Measurements from ENCODE around the gene PMFBP1.

PMFBP1 gene, protein sequence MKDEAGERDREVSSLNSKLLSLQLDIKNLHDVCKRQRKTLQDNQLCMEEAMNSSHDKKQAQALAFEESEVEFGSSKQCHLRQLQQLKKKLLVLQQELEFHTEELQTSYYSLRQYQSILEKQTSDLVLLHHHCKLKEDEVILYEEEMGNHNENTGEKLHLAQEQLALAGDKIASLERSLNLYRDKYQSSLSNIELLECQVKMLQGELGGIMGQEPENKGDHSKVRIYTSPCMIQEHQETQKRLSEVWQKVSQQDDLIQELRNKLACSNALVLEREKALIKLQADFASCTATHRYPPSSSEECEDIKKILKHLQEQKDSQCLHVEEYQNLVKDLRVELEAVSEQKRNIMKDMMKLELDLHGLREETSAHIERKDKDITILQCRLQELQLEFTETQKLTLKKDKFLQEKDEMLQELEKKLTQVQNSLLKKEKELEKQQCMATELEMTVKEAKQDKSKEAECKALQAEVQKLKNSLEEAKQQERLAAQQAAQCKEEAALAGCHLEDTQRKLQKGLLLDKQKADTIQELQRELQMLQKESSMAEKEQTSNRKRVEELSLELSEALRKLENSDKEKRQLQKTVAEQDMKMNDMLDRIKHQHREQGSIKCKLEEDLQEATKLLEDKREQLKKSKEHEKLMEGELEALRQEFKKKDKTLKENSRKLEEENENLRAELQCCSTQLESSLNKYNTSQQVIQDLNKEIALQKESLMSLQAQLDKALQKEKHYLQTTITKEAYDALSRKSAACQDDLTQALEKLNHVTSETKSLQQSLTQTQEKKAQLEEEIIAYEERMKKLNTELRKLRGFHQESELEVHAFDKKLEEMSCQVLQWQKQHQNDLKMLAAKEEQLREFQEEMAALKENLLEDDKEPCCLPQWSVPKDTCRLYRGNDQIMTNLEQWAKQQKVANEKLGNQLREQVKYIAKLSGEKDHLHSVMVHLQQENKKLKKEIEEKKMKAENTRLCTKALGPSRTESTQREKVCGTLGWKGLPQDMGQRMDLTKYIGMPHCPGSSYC

DNA sequence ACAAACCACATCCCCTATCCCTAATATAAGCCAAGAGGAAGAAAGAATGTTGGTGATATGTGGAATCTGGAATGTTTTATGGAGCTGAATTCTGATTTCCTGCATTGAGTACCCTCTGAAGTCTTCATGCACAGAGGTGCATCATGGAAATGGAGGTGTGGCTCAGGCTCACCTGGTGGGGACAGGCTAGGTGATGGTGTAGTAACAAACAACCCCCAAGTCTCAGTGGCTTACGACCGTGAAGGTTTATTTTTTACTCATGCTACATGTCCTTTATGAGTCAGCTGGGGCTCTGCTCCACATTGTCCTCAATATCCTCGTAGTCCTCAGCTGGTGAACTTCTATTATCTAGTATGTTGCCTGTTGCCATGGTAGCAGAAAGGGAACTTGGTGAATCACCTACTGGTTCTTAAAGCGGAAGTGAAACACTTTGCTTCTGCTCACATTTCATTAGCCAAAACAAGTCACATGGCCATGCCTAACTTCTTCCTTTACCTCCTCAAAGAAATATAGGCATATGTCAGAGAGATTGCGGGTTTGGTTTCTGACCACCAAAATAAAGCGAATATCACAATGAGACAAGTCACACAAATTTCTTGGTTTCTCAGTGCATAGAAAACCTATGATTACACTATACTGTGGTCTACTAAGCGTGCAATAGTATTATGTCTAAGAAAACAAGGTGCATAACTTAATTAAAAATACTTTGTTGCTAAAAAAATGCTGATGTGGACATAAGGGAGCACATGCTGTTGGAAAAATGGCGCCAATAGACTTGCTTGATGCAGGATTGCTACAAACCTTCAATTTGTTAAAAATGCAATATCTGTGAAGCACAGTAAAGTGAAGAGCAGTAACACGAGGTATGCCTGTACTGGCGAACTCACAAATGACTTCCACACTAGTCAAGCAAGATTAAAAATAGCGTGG lies at the start of gene PMFBP1:
Gene PMFBP1 (minus strand): TSS at position 51 of the 930 bp plus-strand sequence. CDS start 947 bp downstream, outside the sequence.
- DNase-seq (ENCODE audit: low read depth, low spot score) = peak; percentile 77

DNA sequence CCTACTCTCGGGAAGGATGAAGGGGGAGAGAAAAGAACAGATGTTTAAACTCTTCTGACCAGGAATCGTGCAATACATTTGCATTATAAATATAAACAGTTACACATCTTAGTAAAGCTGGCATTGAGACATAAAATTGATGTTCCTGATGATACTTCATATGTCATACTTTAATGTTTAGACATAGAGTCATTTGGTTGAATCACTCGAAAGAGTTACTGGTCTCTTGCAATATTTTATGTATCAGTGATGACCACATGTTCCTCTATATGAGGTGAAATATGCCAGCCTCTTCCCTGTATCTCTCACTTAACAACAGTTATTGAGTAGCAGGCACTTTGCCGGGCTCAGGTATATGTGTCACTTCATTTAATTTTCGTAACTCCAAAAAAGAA lies 49.7 kb upstream of the PMFBP1 start:
- DNase-seq (ENCODE audit: low read depth, low spot score) = no peak

DNA sequence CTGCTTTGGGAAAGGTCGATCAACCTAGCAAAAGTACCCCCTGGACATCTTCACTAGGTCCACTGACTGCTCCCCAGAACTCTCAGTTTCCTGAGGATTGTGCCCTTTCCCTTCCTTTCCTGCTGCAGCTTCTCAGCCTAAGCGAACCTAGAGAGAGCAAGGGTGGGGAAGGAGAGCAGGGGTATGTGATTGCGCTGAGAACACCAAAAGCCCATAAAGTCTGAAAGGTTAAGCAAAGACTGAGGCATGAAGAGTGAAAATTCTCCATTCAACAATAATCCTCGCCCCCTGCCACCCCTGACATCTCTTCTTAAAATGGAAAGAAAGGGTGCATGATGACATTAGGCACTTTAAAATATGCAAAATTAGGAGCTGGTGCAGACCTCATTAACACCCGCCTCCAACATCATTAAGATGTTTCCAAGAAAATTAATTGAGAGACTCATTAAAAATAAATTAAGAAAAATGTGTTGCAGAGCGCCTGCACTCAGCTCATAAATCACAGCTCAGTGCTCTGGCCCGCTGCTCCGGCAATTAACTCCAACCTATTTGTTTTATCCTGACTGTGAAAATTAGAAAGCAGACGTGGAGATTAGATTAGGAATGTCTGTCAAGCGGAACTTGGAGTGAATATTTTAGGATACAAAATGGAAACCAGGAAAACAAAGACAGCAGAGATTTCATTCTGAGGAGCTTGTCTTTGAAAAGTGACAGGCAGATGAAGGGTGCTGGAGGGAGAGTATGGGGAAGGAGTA lies 49.1 kb upstream of the PMFBP1 start:
- DNase-seq (ENCODE audit: low read depth, low spot score) = no peak

DNA sequence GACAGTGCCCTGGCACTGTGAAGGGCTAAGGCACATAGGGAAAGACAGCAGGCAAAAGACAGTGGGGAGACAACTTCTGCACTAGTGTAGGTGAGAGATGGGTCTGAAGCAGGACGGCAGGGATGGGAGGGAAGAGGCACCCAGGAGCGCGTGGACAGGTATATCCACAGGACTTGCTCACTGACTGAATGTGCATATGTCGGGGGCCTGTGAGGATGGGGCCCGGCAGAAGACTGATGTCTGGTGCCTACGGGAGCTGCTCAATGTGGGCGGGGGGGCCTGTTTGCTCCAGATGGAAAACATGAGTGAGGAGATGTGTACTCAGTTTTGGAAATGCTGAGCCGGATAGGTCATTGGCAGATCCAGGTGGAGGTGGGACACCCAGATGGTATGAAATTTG lies 47.3 kb upstream of the PMFBP1 start:
- no peak for DNase-seq (ENCODE audit: low read depth, low spot score)

DNA sequence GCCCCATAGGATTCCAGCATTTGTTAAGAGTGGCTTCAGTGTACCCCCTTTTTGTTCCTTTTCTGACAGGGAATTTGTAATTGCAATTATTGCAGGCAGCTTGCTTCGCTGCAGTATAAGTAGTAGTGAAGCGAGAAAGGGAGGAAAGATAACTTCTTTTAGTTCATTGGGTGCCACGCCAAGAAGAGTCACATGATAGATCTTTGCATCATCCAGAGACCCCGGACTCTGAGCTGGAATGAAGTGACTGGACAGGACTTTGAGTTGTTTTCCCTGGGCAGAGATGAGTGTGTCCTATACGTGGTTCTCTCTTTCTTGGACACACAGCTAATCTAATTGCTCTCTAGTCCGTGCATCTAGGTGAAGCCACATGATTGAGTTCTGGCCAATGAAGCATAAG lies 44.8 kb upstream of the PMFBP1 start:
- DNase-seq (ENCODE audit: low read depth, low spot score) = no peak

DNA sequence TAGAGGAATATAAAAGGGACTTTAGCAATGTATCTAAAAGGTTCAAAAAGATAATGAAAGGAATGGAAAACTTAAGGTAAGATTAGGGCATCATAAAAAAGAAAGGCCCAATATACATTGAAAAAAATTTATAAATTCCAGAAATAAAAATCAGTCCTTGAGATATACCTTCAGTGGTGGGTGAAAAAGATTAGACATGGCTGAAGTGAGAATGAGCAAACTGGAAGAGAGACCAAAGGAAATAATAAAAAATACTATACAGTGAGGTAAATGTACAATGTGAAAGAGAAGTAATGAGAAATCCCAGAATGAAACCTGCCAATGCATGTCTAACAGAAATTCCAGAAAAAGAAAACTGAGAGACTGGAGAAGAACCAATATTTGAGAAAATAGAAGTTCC lies 42.9 kb upstream of the PMFBP1 start:
- DNase-seq (ENCODE audit: low read depth, low spot score) = no peak

DNA sequence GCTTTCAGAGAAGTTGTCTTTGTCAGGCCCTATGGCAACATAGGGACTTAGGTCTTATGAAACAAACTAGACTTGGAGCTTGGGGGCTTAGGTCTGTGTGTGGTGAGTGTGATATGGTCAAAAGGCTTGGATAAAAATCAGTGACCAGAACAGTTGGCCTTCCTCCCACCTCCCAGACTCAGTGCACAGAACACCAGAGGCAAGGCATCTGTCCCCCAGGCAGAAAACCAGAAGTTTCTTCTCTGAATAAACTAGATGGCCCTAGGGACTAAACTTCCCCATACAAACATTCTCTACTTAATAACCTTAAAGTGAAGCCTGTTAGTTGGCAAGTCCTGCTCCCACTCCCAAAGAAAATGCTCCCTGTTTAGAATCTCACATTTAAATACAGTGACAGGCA lies 39.2 kb upstream of the PMFBP1 start:
- DNase-seq (ENCODE audit: low read depth, low spot score) = no peak

DNA sequence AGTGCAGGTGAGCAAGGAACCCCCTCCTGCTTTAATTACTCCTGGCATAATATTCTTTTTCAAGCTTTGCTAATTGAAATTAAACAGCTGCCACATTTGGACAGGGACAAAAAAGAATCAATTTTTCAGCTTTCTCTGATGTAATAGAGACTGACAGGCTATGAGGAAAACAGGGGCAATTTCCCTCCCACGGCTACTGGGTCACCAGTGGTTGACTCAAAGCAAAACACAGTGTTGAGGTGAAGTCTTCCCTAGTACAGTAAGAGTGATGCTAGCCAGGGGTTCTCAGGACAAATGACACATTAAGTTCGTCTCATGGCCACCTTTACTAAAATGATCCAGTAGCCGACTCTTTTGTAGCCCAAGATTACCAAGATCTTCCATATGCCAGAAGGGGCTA lies 38.6 kb upstream of the PMFBP1 start:
- DNase-seq (ENCODE audit: low read depth, low spot score) = no peak

DNA sequence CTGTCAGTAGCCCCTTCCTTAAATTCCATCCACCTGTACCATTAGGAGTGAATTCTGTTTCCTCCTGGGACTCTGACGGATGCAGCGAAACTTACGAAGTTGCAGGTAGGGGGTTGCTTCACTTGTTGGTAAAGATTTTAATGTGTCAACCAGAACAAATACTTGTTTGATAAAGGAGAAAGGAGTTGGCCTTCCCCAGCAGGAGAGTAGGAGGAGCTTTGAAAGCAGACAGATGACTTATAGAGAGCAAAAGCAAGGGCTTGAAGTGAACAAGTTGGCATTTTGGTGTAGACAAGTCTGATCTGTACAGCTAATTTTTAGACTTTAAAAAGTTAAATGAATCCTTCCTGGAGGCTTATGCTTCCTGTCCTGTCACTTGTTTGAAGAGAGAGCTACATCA lies 38.1 kb upstream of the PMFBP1 start:
- no peak for DNase-seq (ENCODE audit: low read depth, low spot score)

DNA sequence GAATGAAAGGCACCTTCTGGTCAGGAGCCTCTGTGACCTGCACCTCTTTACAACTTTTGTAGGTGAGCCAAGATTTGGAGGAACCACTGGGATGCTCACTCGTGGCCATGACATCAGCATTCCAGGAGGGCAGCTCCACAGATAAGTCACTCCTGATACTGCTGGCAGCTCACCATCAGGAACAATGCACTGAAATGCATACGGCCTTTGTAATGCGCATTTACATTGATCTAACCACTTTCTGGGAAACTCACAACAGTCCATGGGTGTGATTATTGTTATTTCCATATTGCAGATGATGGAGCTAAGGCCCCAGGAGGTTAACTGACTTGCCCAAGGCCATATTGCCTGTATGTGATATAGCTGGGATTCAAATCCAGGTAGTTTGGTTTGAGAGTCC lies 34.3 kb upstream of the PMFBP1 start:
- no peak for DNase-seq (ENCODE audit: low read depth, low spot score)

DNA sequence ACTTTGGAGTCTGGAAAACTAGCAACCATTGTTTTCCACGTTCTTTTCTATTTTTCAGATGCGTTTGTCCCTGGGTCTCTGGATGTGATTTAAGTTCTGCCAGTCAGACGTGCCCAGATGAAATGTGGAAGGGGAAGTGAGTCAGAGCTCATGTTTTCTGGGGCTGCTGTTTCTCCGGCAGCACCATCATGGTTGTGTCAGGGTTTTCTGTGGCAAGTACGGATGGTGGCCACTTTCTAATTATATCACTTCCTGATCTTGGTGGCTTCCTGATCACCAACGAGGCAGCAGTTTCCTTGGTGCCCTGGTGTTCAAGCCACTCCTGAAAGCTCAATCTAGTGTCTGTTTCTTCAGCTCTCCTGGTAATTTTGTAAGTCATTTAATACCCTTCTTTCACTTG lies 31.4 kb upstream of the PMFBP1 start:
- DNase-seq (ENCODE audit: low read depth, low spot score) = peak; percentile 42

DNA sequence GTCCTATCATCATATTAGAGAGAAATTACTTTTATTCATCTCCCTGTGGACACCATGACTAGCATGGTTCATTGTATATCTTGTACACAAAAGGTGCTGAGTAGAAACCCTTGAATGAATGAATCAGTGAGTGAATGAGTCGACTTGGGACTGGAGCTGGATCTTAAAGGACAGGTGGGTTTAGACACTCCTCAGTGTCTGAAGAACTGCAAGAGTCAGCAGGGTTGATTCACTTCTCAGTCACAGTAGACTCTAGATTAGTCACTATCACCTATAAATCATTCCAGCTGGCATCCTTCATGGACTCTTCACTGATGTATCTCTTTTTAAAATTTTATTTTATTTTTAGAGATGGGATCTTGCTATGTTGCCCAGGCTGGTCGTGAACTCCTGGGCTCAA lies 30.1 kb upstream of the PMFBP1 start:
- no peak for DNase-seq (ENCODE audit: low read depth, low spot score)

DNA sequence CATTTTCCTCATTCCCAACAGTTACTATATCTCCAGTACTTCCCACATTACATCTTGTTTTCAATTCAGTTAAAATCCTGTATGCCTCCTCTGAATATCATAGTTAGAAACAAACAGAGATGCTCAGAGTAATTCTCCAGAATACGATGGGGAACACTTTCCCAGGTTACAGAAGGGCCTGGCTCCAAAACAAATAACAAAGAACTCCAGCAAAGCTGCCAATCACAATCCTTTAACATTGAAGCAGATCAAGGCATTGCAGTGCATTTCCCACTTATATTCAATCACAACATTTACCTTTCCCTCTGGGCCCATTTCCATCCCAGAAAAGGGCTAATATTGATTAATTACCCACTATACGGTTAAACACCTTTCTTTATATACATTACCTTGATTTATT lies 29.4 kb upstream of the PMFBP1 start:
- no peak for DNase-seq (ENCODE audit: low read depth, low spot score)

DNA sequence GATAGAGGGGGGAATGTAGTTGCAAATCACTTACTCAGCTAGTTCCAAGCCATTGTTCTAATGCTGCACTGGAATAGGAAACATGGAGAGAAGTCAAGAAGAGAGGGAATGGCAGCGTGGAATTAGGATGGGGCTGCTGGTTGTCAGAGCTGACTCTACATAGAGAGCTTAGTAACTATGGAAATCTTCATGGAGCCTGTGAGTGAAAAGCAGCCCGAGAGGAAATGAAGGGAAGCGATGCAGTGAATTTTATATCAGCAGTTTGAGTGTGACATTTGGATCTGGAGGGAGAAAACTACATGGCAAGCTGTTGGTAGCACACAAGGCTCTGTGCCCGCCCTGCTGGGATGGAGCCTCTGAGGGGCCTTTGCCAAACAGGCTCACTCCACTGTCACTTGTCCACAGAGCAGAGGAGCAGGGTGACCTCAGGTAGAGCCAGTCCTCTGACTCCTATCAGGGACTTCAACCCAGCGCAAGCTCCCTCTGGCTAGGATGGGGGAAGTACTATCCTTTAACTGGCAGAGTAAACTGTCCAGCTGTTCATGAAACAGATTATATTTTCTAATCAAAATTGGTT lies 27.9 kb upstream of the PMFBP1 start:
- no peak for DNase-seq (ENCODE audit: low read depth, low spot score)

DNA sequence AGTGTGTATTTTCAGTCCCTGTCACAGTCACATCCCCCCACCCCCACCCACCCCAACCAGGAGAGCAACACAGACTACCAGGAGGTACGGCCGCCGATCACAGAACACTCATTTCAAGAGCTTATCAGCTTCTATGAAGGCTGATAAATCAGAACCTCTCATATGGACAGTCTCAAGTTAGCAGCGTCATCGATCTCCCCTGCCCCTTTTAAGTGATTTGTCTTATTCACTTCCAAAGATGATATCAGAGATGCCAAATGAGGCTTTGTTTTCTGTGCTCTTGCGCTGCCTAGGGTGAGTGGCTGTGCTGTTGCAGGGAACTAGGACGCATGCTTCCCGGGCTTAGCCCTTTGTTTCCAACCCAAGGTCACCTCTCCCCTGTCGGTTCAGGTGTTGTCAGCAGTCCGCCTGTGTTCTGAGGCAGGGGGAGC lies 26.8 kb upstream of the PMFBP1 start:
- no peak for DNase-seq (ENCODE audit: low read depth, low spot score)

DNA sequence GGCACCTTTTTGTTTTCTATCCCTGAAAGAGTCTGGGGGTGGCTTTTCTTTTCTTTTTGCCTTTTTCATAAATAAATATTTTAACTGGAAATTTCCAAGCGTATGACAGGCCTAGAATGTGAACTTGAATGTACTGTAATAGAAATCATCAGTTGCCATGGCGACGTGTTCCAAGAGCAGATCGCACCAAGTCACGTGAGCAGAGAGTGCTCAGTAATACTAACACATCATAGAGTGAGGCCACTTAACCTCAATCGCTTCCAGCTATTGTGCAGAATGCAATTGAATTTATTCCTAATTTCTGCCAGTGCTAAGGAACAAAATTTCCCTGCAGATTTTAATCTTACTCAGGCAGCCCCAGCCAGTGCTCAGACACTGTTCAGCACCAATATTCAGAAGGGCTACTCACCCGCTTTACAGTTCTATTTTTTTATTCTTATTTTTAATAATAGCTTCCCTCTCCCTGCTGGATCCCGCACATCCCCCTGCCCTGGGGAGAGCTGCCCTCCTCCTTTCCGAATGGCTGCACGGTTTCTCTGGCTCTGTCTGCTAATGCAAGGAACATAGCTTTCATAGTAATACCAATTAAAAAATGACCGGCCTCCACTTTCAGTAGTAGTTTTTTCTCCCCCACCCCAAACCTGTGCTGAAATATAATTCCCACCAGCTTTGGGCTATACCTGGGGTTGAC lies 26.2 kb upstream of the PMFBP1 start:
- DNase-seq (ENCODE audit: low read depth, low spot score) = peak; percentile 86

DNA sequence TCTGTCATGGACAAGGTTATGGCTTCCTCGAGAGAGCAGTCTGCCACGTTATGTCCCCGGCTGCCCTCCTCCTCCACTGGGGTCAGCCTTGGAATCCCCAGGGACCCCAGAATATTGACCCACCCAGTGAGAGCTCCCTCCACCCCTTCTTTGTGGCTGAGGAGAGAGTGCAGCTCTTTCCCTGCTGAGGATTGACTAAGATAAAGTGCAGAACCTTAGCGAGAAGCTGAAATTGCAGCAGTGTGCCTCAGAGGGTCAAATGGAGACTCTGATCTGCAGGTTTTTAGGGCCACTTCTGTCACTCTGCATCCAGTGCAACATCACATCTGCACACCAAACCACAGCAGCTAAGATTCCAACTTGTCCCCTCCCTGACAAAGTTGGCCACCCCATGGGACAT lies 25.6 kb upstream of the PMFBP1 start:
- no peak for DNase-seq (ENCODE audit: low read depth, low spot score)

DNA sequence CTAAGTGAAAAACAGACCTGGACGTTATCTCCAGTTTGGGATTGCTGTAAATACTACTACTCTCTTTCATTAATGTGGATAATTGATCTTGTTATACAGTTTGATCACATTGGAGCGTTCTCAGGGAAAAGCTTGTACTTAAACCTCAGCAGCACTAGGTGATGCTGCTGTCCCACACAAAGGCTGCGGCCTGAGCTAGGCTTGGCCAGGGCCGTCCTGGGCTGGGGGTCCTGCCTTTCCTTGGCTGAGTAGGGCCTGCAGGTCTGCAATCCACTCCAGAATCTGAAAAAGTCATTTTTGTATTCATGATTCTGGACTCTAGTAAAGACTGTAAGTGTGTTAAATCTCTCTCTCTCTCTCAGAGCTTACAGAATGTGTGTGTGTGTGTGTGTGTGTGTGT lies 23.7 kb upstream of the PMFBP1 start:
- DNase-seq (ENCODE audit: low read depth, low spot score) = no peak

DNA sequence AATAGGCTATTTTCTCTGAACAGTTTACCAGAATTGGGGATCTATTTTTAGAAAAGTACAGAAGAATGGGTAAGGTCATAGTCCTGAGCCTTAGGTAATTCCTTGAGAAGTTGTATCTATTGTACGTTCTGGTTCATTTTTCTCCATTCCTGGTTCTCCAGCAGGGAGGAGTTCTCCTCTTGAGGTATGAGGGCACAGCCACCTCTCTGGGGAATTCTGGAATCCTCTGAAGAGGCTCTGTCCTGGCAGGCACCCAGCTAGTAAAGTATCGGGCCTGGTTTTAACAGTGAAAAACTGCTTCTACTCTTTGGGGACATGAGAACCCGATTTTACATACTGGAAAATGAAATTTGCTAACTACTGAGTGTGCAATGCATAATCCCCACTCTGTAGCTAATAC lies 19.6 kb upstream of the PMFBP1 start:
- DNase-seq (ENCODE audit: low read depth, low spot score) = no peak

DNA sequence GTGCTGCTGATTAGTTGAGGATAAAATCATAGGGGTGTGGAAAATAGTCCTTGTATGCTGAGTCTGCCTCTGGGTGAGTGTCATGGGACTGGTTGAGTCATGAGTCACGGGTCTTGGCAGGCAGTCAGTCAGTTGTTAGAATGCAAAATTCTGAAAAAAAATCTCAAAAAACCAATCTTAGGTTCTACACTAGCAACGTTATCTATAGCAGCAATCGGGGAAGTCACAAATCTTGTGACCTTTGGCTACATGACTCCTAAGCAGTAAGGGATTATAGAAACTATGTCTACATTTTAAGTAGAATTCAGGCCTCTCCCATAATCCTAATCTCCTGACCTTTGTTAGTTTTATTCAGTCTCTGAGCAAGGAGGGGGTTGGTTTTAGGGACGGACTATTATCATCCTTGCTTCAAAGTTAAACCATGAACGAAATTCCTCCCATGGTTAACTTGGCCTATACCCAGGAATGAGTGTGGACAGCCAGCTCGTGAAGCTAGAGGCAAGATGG lies 18.0 kb upstream of the PMFBP1 start:
- peak; percentile 67 for DNase-seq (ENCODE audit: low read depth, low spot score)
